NCI-H187 (cell line): ENCODE results near the gene GJD2.
A peak's percentile ranks its signal among the peaks of the same experiment; 100 is the strongest.

ENCODE experiments used
- DNase-seq, 2 experiments: peaks; one replicate each; lab custom pipeline; 2025; lab: John Stamatoyannopoulos, UW

Gene GJD2

GRCh38 chr15:34724481-34724880 lies 30.3 kb downstream of the GJD2 start:
- DNase-seq, result no peak

- no peak for DNase-seq
Observed at GRCh38 chr15:34722439-34722836, 32.4 kb downstream of the GJD2 start.

- DNase-seq, result peak; percentile 7 to 28
Observed at GRCh38 chr15:34721802-34722438, 32.9 kb downstream of the GJD2 start.

- DNase-seq, result no peak
Observed at GRCh38 chr15:34721157-34721801, 33.5 kb downstream of the GJD2 start.

- no peak for DNase-seq
Observed at GRCh38 chr15:34719695-34720094, 35.1 kb downstream of the GJD2 start.

- no peak for DNase-seq
Observed at GRCh38 chr15:34718681-34719665, 35.8 kb downstream of the GJD2 start.

- DNase-seq, result no peak
Observed at GRCh38 chr15:34717729-34718128, 37.1 kb downstream of the GJD2 start.

- no peak for DNase-seq
Observed at GRCh38 chr15:34716111-34716510, 38.7 kb downstream of the GJD2 start.

GRCh38 chr15:34714476-34715121 lies 40.2 kb downstream of the GJD2 start:
- DNase-seq, result no peak

- DNase-seq, result no peak
Observed at GRCh38 chr15:34713635-34714034, 41.2 kb downstream of the GJD2 start.

- no peak for DNase-seq
Observed at GRCh38 chr15:34709866-34710265, 44.9 kb downstream of the GJD2 start.

- DNase-seq, result no peak
Observed at GRCh38 chr15:34708422-34708821, 46.4 kb downstream of the GJD2 start.

- no peak for DNase-seq
Observed at GRCh38 chr15:34701536-34701935, 53.3 kb downstream of the GJD2 start.
